Tibial artery (tissue), 4 donors: Measurements from ENCODE around the gene THEMIS.

Source experiments
- DNase-seq, 2 donors: peaks; one replicate each; pipeline ENCODE4 v3.0.0-alpha.2; 2019
- H3K27ac ChIP-seq, 2 donors: fragments of 200-600 bp; sonication (generic) in 1 of 2; 1 replicate in 1 of 2; 2 replicates in 1 of 2; pipeline ENCODE4 v1.5.1; 2018 to 2019; ENCODE audit warnings: mild to moderate bottlenecking in 1 of 2
- H3K27me3 ChIP-seq, 2 donors: fragments of 200-600 bp; sonication (generic) in 1 of 2; one replicate each; pipeline versions ENCODE4 v1.5.1 to v1.6.0; 2016 to 2019
- H3K36me3 ChIP-seq, 3 donors: fragments of 200-600 bp; sonication (generic) in 2 of 3; one replicate each; pipeline ENCODE4 v1.5.1; 2016 to 2019; ENCODE audit warnings: mild to moderate bottlenecking in 2 of 3
- H3K4me1 ChIP-seq, 4 donors: fragments of 200-600 bp; sonication (generic) in 2 of 4; 1 replicate in 3 of 4; 2 replicates in 1 of 4; pipeline ENCODE4 v1.5.1; 2016 to 2019
- H3K4me3 ChIP-seq, 2 donors: fragments of 200-600 bp; sonication (generic) in 1 of 2; 1 replicate in 1 of 2; 2 replicates in 1 of 2; pipeline ENCODE4 v1.5.1; 2018 to 2019; ENCODE audit warnings: mild to moderate bottlenecking in 2 of 2
- H3K9me3 ChIP-seq, 3 donors: fragments of 200-600 bp; sonication (generic) in 1 of 3; one replicate each; pipeline ENCODE4 v1.5.1; 2016 to 2019
- intact Hi-C: fragments of 100-400 bp; cut with DNase I; formaldehyde crosslinking; loops from one replicate; pipeline ENCODE4 v1.15.0; 2023; ENCODE audit warnings: low total_unique reads
- TF ChIP-seq, protein P1 (sequence below), 2 experiments: fragments of 200-600 bp in 1 of 2; fragments of 450-650 bp in 1 of 2; IDR thresholded peaks; one replicate each; pipeline ENCODE4 v1.5.1; 2017 to 2019; ENCODE audit warnings: antibody characterized with exemption in 2 of 2, mild to moderate bottlenecking in 1 of 2, moderate library complexity in 1 of 2

THEMIS gene

DNA sequence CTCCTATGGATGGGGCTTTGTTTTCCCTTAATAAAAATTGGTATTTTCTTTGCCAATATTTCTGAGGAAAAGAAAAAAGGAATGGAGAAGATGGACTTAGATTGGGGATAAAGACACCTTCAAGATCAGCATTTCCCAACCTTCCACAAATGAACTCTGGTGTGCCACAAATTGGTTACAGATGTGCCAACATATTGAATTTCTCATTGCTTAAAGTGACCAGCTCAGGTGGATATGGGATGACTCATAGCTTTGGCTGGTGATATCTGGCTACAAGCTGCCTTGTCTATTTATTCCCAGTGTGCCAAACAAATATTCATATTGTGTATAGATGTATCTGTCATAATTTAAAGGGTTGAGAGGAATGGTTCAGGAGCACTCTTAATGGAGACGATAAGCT lies 32.5 kb downstream of the THEMIS start:
- intact Hi-C loops, result no loop called here
- no peak overlapping the region for H3K4me3 ChIP-seq
- no peaks in the 10 kb centered on the region for H3K4me1 ChIP-seq
- peaks cover 0 to 6% (median 0%) of the 10 kb centered on the region in 3 donors for H3K9me3 ChIP-seq
- TF ChIP-seq, protein P1, sequence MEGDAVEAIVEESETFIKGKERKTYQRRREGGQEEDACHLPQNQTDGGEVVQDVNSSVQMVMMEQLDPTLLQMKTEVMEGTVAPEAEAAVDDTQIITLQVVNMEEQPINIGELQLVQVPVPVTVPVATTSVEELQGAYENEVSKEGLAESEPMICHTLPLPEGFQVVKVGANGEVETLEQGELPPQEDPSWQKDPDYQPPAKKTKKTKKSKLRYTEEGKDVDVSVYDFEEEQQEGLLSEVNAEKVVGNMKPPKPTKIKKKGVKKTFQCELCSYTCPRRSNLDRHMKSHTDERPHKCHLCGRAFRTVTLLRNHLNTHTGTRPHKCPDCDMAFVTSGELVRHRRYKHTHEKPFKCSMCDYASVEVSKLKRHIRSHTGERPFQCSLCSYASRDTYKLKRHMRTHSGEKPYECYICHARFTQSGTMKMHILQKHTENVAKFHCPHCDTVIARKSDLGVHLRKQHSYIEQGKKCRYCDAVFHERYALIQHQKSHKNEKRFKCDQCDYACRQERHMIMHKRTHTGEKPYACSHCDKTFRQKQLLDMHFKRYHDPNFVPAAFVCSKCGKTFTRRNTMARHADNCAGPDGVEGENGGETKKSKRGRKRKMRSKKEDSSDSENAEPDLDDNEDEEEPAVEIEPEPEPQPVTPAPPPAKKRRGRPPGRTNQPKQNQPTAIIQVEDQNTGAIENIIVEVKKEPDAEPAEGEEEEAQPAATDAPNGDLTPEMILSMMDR (IDR thresholded peaks at IDR 0.05), result no peak
- no peak for DNase-seq
- no peak overlapping the region for H3K27ac ChIP-seq
- no peaks in the 10 kb centered on the region for H3K36me3 ChIP-seq
- H3K27me3 ChIP-seq, result no peaks in the 10 kb centered on the region

DNA sequence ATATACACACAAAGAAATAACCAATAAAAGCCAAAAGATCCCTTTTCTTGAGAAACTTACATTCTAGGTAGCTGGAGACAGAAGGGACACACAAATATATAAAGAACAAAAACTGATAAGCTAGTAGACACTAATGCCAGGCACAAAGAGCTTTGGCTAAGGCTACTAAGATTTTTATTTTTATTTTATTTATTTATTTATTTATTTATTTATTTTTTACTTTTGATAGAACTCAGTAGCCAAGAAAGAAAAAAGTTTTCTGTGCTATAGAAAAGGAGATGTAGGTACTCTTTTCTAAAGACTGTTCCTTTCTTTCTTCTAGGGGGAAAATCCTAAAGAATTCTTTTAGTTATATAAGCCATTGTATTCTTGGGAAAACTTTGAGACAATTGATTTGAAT lies 34.1 kb downstream of the THEMIS start:
- intact Hi-C loops, result no loop called here
- DNase-seq, result no peak
- H3K4me1 ChIP-seq, result no peaks in the 10 kb centered on the region
- no peaks in the 10 kb centered on the region for H3K27me3 ChIP-seq
- no peaks in the 10 kb centered on the region for H3K36me3 ChIP-seq
- H3K27ac ChIP-seq, result no peak overlapping the region
- H3K9me3 ChIP-seq, result no peaks in the 10 kb centered on the region
- TF ChIP-seq, protein P1 (IDR thresholded peaks at IDR 0.05), result no peak
- no peak overlapping the region for H3K4me3 ChIP-seq

DNA sequence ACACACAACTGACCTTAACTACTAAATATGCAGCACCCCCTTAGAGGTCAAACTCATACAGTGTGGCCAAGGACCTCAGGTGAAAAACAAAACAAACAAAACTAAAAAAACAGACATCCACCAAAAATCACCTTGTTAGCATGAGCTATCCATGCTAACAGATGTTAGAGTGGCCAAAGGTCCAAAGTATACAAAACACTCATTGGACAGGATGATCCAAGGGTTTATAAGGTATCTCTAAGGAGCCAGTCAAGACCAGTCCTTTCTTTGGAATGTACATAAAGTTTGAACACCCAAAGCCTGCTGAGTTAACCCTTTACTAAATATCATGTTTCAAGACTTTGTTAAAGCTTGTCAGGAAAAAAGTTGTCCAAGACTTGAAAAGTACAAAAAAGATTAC lies 35.8 kb downstream of the THEMIS start:
- H3K9me3 ChIP-seq, result no peaks in the 10 kb centered on the region
- TF ChIP-seq, protein P1 (IDR thresholded peaks at IDR 0.05), result no peak
- H3K36me3 ChIP-seq, result no peaks in the 10 kb centered on the region
- H3K4me3 ChIP-seq, result no peak overlapping the region
- intact Hi-C loops, result no loop called here
- no peak overlapping the region for H3K27ac ChIP-seq
- H3K27me3 ChIP-seq, result no peaks in the 10 kb centered on the region
- no peaks in the 10 kb centered on the region for H3K4me1 ChIP-seq
- DNase-seq, result no peak

DNA sequence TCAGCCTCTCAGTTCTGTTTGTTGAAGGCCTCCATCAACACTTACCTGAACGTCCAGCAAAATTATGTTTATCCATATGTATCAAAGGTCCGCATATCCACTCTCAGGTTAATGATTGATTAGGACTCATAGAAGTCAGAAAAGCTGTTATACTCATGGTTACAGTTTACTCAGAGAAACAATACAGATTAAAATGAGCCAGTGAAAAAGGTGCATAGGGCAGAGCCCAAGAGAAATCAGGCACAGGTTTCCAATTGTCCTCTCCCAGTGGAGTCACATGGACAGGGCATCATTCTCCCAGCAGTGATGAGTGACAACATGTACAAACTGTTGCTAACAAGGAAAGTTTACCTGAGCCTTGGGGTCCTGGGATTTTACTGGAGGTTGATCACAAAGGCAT lies 36.2 kb downstream of the THEMIS start:
- TF ChIP-seq, protein P1 (IDR thresholded peaks at IDR 0.05), result no peak
- H3K4me3 ChIP-seq, result no peak overlapping the region
- no peak for DNase-seq
- H3K27ac ChIP-seq, result no peak overlapping the region
- no peaks in the 10 kb centered on the region for H3K27me3 ChIP-seq
- H3K4me1 ChIP-seq, result no peaks in the 10 kb centered on the region
- H3K9me3 ChIP-seq, result no peaks in the 10 kb centered on the region
- no peaks in the 10 kb centered on the region for H3K36me3 ChIP-seq
- intact Hi-C loops, result no loop called here

DNA sequence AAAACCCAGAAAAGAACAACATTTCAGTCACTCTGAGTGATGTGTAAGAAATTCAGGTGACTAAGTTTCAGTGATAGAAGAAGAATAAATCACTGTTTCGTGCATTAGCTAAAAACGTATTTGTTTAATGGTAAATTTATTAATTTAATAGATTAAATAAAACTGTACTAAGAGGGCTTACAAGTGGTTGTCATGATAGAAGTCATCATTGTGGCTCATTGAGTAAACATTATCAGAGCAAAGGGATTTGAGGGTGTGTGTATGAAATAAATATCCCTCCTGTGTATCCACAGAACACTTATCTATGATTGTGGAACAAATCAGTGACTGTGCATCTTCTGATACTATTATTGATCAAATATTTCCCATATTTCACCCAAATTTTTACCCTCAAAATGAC lies 40.1 kb downstream of the THEMIS start:
- DNase-seq, result no peak
- Histone ChIP-seq H3K27ac (no peak overlapping the region), H3K4me3 (no peak overlapping the region), H3K4me1 (no peaks in the 10 kb centered on the region), H3K9me3 (no peaks in the 10 kb centered on the region), H3K36me3 (no peaks in the 10 kb centered on the region), H3K27me3 (no peaks in the 10 kb centered on the region)
- TF ChIP-seq, protein P1 (IDR thresholded peaks at IDR 0.05), result no peak
- intact Hi-C loops, result no loop called here

DNA sequence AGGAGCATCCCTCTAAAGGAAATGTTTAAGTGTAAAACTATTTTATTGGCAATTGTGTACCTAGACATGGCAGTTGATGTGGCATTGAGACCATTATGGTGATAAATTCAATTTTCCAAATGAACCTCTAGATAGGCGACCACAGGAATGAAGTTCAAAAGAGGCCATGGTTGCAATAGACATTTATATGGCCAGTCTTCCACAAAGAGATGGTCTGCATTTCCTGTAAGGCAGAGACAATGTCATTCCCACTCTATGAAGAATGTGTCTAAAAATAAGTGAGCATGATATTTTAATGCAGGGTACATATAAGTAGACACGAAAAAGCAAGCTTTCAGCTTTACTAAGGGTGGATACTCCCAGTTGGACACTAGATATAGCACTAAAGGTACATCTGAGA lies 40.9 kb downstream of the THEMIS start:
- Histone ChIP-seq H3K27me3 (no peaks in the 10 kb centered on the region), H3K9me3 (no peaks in the 10 kb centered on the region), H3K4me1 (no peaks in the 10 kb centered on the region), H3K27ac (no peak overlapping the region), H3K36me3 (no peaks in the 10 kb centered on the region), H3K4me3 (no peak overlapping the region)
- TF ChIP-seq, protein P1 (IDR thresholded peaks at IDR 0.05), result no peak
- intact Hi-C loops, result loop anchor here (10.0 kb wide), 1 partner anchor 865 kb away; no protein-coding TSS in a partner anchor
- no peak for DNase-seq
